WTC11 (cell line): Measurements from ENCODE around the gene SARDH.

Source experiments
- AFF4 ChIP-seq: sonication (generic); formaldehyde crosslinking; IDR thresholded peaks from 2 replicates; pipeline ENCODE4 v1.8.1; 2023; ENCODE audit warnings: mild to moderate bottlenecking, missing genetic modification reagents, borderline replicate concordance
- ATF2 ChIP-seq: sonication (generic); formaldehyde crosslinking; IDR thresholded peaks from 2 replicates; pipeline ENCODE4 v1.8.1; 2022; ENCODE audit warnings: low read depth, missing genetic modification reagents, borderline replicate concordance
- CTCF ChIP-seq: fragments of 200-600 bp; IDR thresholded peaks from 2 replicates; pipeline ENCODE4 v1.8.0; 2022; ENCODE audit warnings: antibody characterized with exemption
- E2F5 ChIP-seq: sonication (generic); formaldehyde crosslinking; IDR thresholded peaks from 2 replicates; pipeline ENCODE4 v1.8.1; 2022; ENCODE audit warnings: mild to moderate bottlenecking, moderate library complexity, missing genetic modification reagents
- NFYB ChIP-seq: sonication (generic); formaldehyde crosslinking; conservative IDR thresholded peaks from 2 replicates; pipeline ENCODE4 v1.8.0; 2022; ENCODE audit warnings: low read depth, missing genetic modification reagents
- STAT6 ChIP-seq: sonication (generic); formaldehyde crosslinking; conservative IDR thresholded peaks from 2 replicates; pipeline ENCODE4 v1.8.1; 2023; ENCODE audit warnings: mild to moderate bottlenecking, low read depth, missing genetic modification reagents, moderate library complexity
- TP53 ChIP-seq: sonication (generic); formaldehyde crosslinking; IDR thresholded peaks from 2 replicates; pipeline ENCODE4 v1.8.1; 2023; ENCODE audit warnings: mild to moderate bottlenecking, missing genetic modification reagents
- ZBTB21 ChIP-seq: sonication (generic); formaldehyde crosslinking; IDR thresholded peaks from 2 replicates; pipeline ENCODE4 v1.8.1; 2023; ENCODE audit warnings: mild to moderate bottlenecking, missing genetic modification reagents, borderline replicate concordance

- TF ChIP-seq CTCF (no peak), ATF2 (CRISPR knock-in tag) (no peak), TP53 (no peak), NFYB (CRISPR knock-in tag) (no peak), E2F5 (CRISPR knock-in tag) (no peak), AFF4 (CRISPR knock-in tag) (no peak), STAT6 (CRISPR knock-in tag) (no peak), ZBTB21 (CRISPR knock-in tag) (no peak)
Measured at GRCh38 chr9:133769511-133770075, 31.4 kb upstream of the SARDH start.
